NCI-H187 treated with DMSO at 0.1 percent for 48 hours (cell line): ENCODE data around the gene DPF3.
"Not testable (repeated sequence)": the region's sequence is repeated elsewhere in the genome, so short reads cannot be mapped to it uniquely, and the experiment has no call there.

ENCODE experiments used
- DNase-seq: peaks from one replicate; lab custom pipeline; 2025; lab: John Stamatoyannopoulos, UW

DPF3 gene

GRCh38 chr14:72880164-72880563 lies 13.7 kb downstream of the DPF3 start:
- DNase-seq: no peak

DNA sequence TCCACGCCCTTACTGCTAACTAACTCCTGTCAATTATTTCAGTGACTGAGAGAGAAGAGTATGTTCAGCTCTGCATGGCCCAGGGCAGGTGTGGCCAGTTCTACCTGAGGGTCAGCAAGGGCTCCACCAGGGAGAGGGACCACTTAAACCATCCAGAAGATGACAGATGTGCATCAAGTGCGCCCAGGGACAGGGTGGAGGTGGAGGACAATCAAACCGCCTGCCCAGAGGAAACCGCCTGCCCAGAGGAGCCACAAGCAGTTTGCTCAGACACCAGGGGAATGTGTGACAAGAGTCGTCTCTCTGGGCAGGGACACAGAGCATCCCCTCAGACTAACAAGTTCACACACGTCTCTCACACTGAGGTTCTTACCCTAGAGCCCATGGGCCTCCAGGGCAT lies 14.5 kb downstream of the DPF3 start:
- DNase-seq: no peak

DNA sequence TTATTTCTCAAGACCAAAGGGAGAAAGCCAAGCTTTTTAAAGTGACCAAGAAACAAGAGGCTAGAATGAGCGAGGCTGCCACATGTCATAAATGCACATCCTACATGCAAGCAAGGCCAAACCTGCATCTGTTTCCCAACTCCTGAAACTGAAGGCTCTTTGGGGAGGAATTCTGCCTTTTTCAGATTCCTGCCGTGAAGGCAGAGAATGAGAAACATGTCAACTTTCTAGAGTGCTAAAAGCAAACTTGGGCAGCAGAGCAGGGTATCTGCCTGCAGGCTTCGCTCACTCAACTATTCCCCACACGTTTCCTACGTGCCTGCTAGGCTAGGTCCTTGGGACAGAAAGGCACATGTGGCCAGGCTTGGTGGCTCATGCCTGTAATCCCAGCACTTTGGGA lies 15.2 kb downstream of the DPF3 start:
- DNase-seq: no peak

- no peak for DNase-seq
Measured at GRCh38 chr14:72876710-72877063, 17.2 kb downstream of the DPF3 start.

DNA sequence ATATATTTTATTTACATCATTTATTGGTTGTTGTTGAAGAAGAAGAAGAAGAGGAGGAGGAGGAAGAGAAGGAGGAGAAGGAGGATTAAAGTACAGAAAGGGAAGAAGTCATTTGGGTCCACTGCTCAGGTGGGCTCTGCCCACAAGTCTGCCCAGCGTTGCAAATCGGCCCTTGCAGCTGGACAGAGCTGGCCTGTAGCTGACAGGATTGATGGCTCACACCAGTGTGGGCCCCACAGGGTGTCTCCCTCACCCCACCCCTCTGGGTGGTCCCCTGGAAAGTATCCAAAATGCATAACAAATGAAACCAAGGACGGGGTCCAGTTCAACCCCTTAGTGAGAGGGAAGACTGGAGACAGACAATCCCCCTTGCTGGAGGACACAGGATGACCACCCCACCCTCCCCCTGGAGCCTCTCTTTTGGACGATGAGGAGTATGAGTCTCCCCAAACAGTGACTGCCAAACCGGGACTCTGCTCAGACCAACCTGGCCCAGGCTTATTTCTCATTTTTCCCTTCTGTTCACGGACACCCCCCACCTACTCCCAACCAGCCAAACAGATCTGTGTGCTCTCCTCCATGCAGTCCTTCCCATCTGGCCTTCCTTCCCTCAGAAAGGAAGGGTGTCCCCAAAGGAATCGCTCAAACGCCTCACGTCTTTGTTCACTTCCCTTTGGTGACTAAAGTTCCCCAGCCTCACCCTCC lies 17.7 kb downstream of the DPF3 start:
- no peak for DNase-seq

- not testable (repeated sequence) for DNase-seq
Measured at GRCh38 chr14:72870878-72871277, 23.0 kb downstream of the DPF3 start.

GRCh38 chr14:72869407-72870329 lies 24.2 kb downstream of the DPF3 start:
- no peak for DNase-seq

DNA sequence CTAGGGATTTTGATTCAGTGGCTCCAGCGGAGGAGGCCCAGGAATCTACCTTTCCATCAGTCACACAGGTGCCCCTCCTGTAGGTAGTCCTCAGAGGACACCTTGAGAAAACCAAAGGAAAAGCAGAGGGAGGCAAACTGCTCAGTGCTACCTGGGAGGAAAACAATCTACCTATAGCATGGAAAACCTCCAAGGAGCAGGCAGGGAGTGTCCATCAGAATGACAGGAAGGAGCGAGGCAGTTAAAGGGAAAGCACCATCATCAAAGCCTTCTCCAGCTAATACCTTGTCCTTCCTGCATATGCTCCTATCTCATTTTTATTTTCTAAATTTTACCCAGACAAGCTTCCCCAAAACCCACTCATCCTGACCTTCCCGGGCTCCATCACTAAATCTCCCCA lies 25.4 kb downstream of the DPF3 start:
- DNase-seq: no peak

GRCh38 chr14:72864712-72865365 lies 29.1 kb downstream of the DPF3 start:
- DNase-seq: no peak

DNA sequence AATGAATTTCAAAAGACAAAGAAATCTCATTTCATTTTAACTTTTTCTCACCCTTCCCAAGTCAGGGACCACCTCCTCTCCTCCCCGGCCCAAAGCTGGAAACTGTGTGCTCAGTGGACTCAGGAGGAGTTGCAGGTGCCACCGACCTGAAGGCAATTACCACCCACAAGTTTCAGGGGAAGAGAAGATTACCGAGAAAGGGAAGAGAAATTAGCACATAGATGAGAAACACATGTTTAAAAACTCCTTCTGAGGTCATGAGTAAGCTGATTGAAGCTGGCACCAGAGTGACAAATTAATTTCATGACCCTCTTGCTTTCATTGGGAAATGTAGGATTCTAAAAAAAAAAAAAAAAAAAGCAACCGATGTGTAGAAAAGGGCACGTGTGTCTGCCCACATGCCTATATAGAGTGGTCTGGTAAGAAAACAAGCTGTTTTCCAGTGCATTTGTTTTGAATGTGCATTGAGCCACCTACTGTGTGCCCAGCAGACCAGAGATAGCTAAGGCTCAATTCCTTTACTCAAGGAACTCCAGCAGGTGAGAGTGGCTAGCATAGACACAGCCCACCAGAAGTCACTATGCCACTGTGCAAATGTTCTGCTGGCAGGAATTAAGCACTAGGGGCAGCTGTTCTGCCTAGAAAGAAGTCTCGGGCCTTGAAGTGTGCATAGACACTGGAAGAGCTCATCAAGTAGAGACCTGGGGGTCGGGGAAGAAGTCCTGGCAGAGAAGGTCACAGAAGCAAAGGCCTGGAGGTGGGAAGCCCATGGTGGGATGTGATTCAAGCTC lies 30.5 kb downstream of the DPF3 start:
- DNase-seq: no peak

DNA sequence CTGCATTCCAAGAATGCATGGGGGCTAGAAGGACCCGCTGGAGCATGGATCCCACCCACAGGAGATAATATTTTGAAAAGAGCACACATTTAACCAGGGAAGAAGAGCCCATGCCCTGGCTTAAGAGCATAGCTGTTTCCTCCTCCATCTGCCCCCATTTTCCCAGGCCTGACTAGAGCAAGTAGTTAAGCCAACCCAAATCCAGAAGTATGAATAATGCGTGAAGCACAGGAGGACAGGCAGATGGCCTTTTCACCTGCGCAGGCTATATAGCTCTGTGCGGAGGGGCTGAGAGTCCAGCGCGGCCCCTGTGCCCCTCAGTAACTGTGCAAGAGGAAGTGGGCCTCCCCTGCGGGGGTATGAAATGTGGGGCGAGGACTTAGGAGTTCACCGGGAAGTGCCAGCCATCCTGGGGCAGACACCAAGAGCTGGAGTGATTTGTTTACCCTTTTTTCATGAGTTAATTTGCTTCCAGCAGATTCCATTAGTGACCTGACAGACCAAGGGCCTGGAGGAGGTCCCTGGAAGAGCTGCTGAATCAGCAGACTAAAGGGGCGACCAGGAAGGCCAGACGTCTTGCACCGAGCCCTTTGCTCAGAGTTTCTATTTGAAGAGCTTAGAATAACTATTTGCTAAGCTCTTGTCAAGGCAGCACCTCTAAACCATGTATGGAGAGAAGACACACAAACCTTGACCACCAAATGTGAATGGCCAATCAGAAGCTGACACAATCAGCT lies 37.2 kb downstream of the DPF3 start:
- no peak for DNase-seq

GRCh38 chr14:72855913-72856312 lies 38.0 kb downstream of the DPF3 start:
- no peak for DNase-seq

GRCh38 chr14:72852194-72852593 lies 41.7 kb downstream of the DPF3 start:
- DNase-seq: no peak

DNA sequence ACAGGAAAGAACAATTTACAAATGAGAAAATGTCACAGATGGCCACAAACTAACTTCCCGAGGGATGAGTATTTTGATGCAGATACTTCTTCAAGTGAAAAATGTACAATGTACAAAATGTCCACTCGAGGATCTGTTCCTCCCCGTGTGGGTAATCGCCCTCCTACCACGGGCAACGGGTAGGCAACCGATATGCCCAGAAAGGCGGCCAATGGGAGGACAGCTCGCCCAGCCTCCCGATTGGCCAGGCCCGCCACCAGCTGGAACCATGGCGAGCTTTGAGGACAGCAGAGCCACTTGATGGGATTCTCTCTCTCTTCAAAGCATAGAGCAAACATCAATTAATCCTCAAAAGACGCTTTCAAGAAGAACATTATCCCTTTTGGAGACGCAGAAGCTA lies 42.3 kb downstream of the DPF3 start:
- DNase-seq: peak; percentile 56

DNA sequence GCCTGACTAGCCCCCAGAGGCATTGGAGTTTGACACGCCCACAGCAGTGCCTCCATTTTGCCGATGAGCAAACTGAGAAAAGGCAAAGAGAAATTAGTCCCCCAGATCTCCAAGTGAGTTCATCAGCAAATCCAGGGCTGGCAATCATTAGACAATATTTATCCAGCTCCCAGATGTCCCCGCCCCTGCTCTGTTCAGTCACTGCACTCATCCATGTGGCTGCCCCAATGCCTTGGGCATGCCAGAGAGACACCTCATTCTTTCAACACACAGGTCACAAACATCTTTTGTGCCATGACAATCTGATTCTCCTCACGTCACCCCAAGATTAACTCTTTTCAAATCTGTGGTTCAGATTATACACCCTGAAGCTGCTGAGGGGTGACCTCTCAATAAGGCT lies 43.5 kb downstream of the DPF3 start:
- no peak for DNase-seq

DNA sequence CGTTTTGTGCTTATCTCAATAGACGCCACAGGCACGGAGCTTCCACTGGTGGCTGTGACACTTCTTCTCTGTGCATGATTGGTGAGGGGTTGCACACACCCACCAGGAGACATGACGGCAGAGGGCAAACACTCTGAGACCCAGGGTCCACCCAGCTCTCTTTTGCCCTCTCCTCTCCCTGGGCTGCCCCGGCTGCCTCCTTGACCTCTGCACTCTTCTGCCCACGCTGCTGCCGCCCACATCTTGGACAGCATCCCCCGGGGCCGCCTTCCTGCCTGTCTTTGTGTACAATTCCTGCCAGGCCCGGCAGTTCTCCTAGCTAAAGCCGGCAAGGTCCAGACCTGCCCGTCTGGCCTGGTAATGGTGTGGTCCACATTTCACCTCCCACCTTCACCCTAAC lies 44.7 kb downstream of the DPF3 start:
- DNase-seq: no peak

GRCh38 chr14:72847721-72848120 lies 46.2 kb downstream of the DPF3 start:
- no peak for DNase-seq

DNA sequence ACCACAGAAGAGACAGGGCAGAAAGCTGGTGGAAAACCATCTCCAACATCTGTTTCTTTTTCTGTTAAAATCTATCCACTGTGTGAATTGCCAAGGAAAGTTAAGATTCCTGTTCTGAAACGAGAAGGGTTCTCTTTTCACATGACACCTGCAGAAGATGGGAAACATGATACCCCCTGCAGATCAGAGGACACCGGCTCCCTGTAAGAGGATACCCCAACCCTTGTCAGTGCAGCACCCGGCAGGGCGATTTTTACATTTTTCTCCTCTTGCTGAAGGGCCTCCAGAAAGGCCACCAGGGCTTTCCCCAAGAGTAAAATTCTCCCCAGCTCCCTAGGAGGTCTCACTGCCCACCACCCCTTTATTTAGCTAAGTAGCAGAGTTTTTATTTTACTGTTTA lies 48.2 kb downstream of the DPF3 start:
- DNase-seq: no peak

DNA sequence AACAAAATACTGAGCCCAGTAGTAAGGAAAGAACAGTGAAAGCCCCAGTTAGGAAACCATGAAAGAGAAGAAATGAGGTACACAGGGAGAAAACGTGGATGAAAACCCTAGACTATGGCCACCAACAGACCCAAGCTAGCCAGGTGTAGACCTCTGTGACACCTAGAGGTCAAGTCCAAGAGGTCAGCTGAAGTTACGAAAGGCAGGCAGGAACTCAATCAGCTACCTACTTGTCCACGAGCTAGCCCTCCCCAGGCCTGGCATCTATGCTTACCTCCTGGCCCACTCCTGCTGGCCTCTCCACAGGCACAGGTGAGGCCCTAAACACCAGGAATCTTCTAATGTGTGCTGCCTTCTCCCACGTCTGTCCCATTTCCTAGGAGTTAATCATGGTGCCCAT lies 48.7 kb downstream of the DPF3 start:
- no peak for DNase-seq

GRCh38 chr14:72844524-72844923 lies 49.4 kb downstream of the DPF3 start:
- DNase-seq: no peak
